ENCODE data around the gene GPR4. TPM values are rescaled to one million over a fixed set of nuclear protein-coding genes. Genes with fewer than 3 reads are reported as not detected.

GPR4 gene
- total RNA-seq, 1 experiment from 2014 or later, result not detected

GRCh38 chr19:45577111-45577905, 24.7 kb downstream of the GPR4 start:
- CTCF ChIA-PET, result no interaction called here

GRCh38 chr19:45576682-45577081, 25.3 kb downstream of the GPR4 start:
- ChIA-PET POLR2A (ENCODE audit: low non-redundant PET) (no interaction called here), CTCF (no interaction called here)
- H3K27ac ChIP-seq (ENCODE audit: low read depth, low read length, poor library complexity, severe bottlenecking), result no peak overlapping the region

More at GRCh38 chr19:45577111-45577905, 24.7 kb downstream of the GPR4 start:
- TF ChIP-seq CTCF (conservative IDR thresholded peaks at IDR 0.05; ENCODE audit: low read depth, low read length), result no peak
- no peak for TF ChIP-seq EZH2 (IDR thresholded peaks at IDR 0.05; ENCODE audit: borderline replicate concordance, low read depth, low read length, poor library complexity, severe bottlenecking)
- no peak for DNase-seq (ENCODE audit: low spot score)
- Histone ChIP-seq H3K36me3 (ENCODE audit: insufficient read depth, low read length, poor library complexity, severe bottlenecking) (no peaks in the 10 kb centered on the region), H3K27me3 (replicated peaks; ENCODE audit: insufficient read depth, low read depth, low read length, poor library complexity) (no peaks in the 10 kb centered on the region), H3K4me3 (ENCODE audit: low read depth, low read length, poor library complexity, severe bottlenecking) (no peak overlapping the region), H3K27ac (ENCODE audit: low read depth, low read length, poor library complexity, severe bottlenecking) (no peak overlapping the region), H3K9me3 (ENCODE audit: low read depth, low read length, poor library complexity, severe bottlenecking) (no peaks in the 10 kb centered on the region), H3K4me1 (ENCODE audit: insufficient read depth, low read length, poor library complexity, severe bottlenecking) (no peaks in the 10 kb centered on the region)
- POLR2A ChIA-PET (ENCODE audit: low non-redundant PET), result no interaction called here
- intact Hi-C loops (cut with micrococcal nuclease; ENCODE audit: unreplicated experiment), result no loop called here
- BruUV-seq (replicated peaks), result no TSS peak

GRCh38 chr19:45575216-45575615, 26.8 kb downstream of the GPR4 start:
- BruUV-seq (replicated peaks), result no TSS peak
- H3K4me3 ChIP-seq (ENCODE audit: low read depth, low read length, poor library complexity, severe bottlenecking), result no peak overlapping the region
- H3K27me3 ChIP-seq (replicated peaks; ENCODE audit: insufficient read depth, low read depth, low read length, poor library complexity), result no peaks in the 10 kb centered on the region
- H3K9me3 ChIP-seq (ENCODE audit: low read depth, low read length, poor library complexity, severe bottlenecking), result no peaks in the 10 kb centered on the region
- TF ChIP-seq CTCF (conservative IDR thresholded peaks at IDR 0.05; ENCODE audit: low read depth, low read length) (no peak), EZH2 (IDR thresholded peaks at IDR 0.05; ENCODE audit: borderline replicate concordance, low read depth, low read length, poor library complexity, severe bottlenecking) (no peak)
- no peak overlapping the region for H3K27ac ChIP-seq (ENCODE audit: low read depth, low read length, poor library complexity, severe bottlenecking)
- intact Hi-C loops (cut with micrococcal nuclease; ENCODE audit: unreplicated experiment), result no loop called here
- POLR2A ChIA-PET (ENCODE audit: low non-redundant PET), result no interaction called here
- no peaks in the 10 kb centered on the region for H3K4me1 ChIP-seq (ENCODE audit: insufficient read depth, low read length, poor library complexity, severe bottlenecking)
- CTCF ChIA-PET, result no interaction called here
- H3K36me3 ChIP-seq (ENCODE audit: insufficient read depth, low read length, poor library complexity, severe bottlenecking), result no peaks in the 10 kb centered on the region
- DNase-seq (ENCODE audit: low spot score), result no peak

More at GRCh38 chr19:45576682-45577081, 25.3 kb downstream of the GPR4 start:
- TF ChIP-seq CTCF (conservative IDR thresholded peaks at IDR 0.05; ENCODE audit: low read depth, low read length), result no peak
- TF ChIP-seq EZH2 (IDR thresholded peaks at IDR 0.05; ENCODE audit: borderline replicate concordance, low read depth, low read length, poor library complexity, severe bottlenecking), result no peak
- no TSS peak for BruUV-seq (replicated peaks)
- no peaks in the 10 kb centered on the region for H3K9me3 ChIP-seq (ENCODE audit: low read depth, low read length, poor library complexity, severe bottlenecking)
- no peak overlapping the region for H3K4me3 ChIP-seq (ENCODE audit: low read depth, low read length, poor library complexity, severe bottlenecking)
- H3K27me3 ChIP-seq (replicated peaks; ENCODE audit: insufficient read depth, low read depth, low read length, poor library complexity), result no peaks in the 10 kb centered on the region
- DNase-seq (ENCODE audit: low spot score), result no peak
- intact Hi-C loops (cut with micrococcal nuclease; ENCODE audit: unreplicated experiment), result no loop called here
- H3K36me3 ChIP-seq (ENCODE audit: insufficient read depth, low read length, poor library complexity, severe bottlenecking), result no peaks in the 10 kb centered on the region
- H3K4me1 ChIP-seq (ENCODE audit: insufficient read depth, low read length, poor library complexity, severe bottlenecking), result no peaks in the 10 kb centered on the region

All from A673 (cell line).